GM23248 (cell line): ENCODE results near the gene VAV2.

Source experiments
- EZH2 ChIP-seq: fragments of 200-600 bp; sonication (generic); IDR thresholded peaks from 2 replicates; pipeline ENCODE4 v1.6.1; 2018; ENCODE audit warnings: antibody characterized with exemption, mild to moderate bottlenecking; ENCODE audit not compliant: insufficient read depth, poor library complexity, severe bottlenecking
- EZH2phosphoT487 ChIP-seq: fragments of 200-600 bp; sonication (generic); IDR thresholded peaks from 2 replicates; pipeline ENCODE4 v1.6.1; 2018; ENCODE audit warnings: antibody characterized with exemption, moderate library complexity, mild to moderate bottlenecking, low read depth; ENCODE audit not compliant: insufficient read depth

- TF ChIP-seq EZH2phosphoT487 (no peak), EZH2 (no peak)
Measured at GRCh38 chr9:133769511-133770075, 222.5 kb downstream of the VAV2 start.
